ENCODE measurements around the gene FANCL. TPM values are rescaled to one million over a fixed set of nuclear protein-coding genes. Genes with fewer than 3 reads are reported as not detected.
"Not testable (repeated sequence)": the region's sequence is repeated elsewhere in the genome, so short reads cannot be mapped to it uniquely, and the experiment has no call there.

The FANCL gene
- total and polyA plus RNA-seq, 12 donors: 7.4 to 19.2 (median 11.9) TPM

DNA sequence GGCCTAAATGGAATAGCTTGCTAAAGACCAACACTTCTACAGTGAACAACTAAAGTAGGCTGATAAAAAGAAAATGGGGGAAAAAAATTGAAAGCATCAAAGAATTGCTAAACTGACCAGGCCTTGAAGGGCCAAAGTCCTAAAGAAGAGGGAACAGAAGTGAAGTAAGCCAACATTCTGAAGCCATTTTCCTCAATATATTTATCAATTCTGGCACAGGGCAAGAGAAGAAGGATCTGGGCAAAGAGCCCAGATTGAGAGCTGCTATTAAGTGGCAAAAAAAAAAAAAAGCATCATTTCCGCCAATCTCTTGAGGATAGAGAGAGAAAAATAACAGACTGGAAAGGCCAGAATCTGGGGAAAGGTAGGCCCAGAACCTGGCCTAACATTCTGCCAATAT is 25.7 kb downstream of the FANCL start:
- H3K4me1 ChIP-seq: peaks cover 0 to 12% (median 0%) of the 10 kb centered on the region in 9 donors
- intact Hi-C loops (cut with DNase I): no loop called here
- H3K27ac ChIP-seq: no peak overlapping the region
- H3K4me3 ChIP-seq: no peak overlapping the region
- peaks cover 0 to 33% (median 8%) of the 10 kb centered on the region in 9 donors for H3K36me3 ChIP-seq
- 26 to 29% methylated on average over 1 of the region's 1 CpG for WGBS, 2 donors
- no peaks in the 10 kb centered on the region for H3K27me3 ChIP-seq
- DNase-seq: no peak
- TF ChIP-seq, protein P1, sequence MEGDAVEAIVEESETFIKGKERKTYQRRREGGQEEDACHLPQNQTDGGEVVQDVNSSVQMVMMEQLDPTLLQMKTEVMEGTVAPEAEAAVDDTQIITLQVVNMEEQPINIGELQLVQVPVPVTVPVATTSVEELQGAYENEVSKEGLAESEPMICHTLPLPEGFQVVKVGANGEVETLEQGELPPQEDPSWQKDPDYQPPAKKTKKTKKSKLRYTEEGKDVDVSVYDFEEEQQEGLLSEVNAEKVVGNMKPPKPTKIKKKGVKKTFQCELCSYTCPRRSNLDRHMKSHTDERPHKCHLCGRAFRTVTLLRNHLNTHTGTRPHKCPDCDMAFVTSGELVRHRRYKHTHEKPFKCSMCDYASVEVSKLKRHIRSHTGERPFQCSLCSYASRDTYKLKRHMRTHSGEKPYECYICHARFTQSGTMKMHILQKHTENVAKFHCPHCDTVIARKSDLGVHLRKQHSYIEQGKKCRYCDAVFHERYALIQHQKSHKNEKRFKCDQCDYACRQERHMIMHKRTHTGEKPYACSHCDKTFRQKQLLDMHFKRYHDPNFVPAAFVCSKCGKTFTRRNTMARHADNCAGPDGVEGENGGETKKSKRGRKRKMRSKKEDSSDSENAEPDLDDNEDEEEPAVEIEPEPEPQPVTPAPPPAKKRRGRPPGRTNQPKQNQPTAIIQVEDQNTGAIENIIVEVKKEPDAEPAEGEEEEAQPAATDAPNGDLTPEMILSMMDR (IDR thresholded peaks at IDR 0.05): no peak
- ATAC-seq: no peak
- peaks cover 0 to 9% (median 0%) of the 10 kb centered on the region in 11 donors for H3K9me3 ChIP-seq

DNA sequence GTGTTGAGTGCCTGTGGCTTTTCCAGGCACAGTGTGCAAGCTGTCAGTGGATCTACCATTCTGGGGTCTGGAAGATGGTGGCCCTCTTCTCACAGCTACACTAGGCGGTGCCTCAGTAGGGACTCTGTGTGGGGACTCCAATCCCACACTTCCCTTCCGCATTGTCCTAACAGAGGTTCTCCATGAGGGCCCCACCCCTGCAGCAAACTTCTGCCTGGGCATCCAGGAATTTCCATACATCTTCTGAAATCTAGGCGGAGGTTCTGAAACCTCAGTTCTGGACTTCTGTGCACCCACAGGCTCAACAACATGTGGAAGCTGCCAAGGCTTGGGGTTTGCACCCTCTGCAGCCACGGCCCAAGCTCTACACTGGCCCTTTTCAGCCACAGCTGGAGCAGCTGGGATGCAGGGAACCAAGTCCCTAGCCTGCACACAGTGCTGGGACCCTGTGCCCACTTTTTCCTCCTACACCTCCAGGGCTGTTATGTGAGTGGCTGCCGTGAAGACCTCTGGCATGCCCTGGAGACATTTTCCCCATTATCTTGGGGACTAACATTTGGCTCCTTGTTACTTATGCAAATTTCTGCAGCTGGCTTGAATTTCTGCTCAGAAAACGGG is 30.1 kb downstream of the FANCL start:
- DNase-seq; H3K4me3 ChIP-seq; ATAC-seq; H3K27me3 ChIP-seq; H3K27ac ChIP-seq; intact Hi-C loops (cut with DNase I); H3K9me3 ChIP-seq: not testable (repeated sequence)
- peaks cover 0 to 10% (median 0%) of the 10 kb centered on the region in 9 donors for H3K4me1 ChIP-seq
- 98 to 99% methylated on average over 6 of the region's 6 CpGs for WGBS, 2 donors
- H3K36me3 ChIP-seq: peaks cover 0 to 24% (median 8%) of the 10 kb centered on the region in 9 donors

DNA sequence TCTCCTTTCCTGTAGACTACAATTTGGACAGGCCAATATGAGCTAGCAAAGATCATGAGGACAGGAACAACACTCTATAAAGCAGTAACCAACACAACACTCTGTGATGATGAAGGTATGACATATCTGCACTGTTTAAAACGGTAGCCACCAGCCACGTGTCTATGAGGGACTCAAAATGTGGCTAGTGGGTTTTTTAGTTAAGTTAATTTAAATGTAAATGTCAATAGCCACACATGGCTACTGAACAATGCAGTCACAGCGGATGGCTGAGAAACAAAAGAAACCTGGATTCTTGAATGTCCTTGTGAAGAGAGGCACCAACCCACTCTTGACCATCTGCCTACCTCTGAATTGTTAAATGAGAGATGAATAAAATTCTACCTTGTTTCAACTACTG is 33.9 kb downstream of the FANCL start:
- no peak overlapping the region for H3K27ac ChIP-seq
- H3K36me3 ChIP-seq: peaks cover 0 to 29% (median 0%) of the 10 kb centered on the region in 9 donors
- TF ChIP-seq, protein P1 (IDR thresholded peaks at IDR 0.05): no peak
- no peak overlapping the region for H3K4me3 ChIP-seq
- ATAC-seq: no peak
- 80 to 90% methylated on average over 3 of the region's 3 CpGs for WGBS, 2 donors
- H3K9me3 ChIP-seq: peaks cover 0 to 9% (median 0%) of the 10 kb centered on the region in 11 donors
- H3K4me1 ChIP-seq: no peaks in the 10 kb centered on the region
- intact Hi-C loops (cut with DNase I): loop anchor here in 1 of 10 donors (5.0 kb wide), 1 partner anchor 430 kb away; no protein-coding TSS in a partner anchor
- no peaks in the 10 kb centered on the region for H3K27me3 ChIP-seq
- no peak for DNase-seq

DNA sequence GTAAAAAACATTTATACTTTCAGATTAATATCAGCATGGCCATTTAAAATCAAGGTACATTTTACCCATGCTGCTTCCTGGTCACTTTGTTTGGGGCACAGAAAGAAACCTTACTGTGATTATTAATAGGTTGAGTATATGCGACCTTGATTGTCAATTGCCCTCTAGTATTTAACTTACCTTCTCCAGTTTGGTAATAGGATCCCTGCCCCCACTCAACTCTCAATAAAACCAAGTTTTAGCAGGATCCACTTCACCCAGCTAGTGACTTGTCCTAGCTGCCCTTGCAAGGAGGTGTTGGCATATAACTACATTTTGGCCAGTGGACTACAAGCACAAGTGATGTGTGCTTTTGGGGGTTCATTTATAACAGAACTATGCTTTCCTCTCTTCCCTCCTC is 34.3 kb downstream of the FANCL start:
- DNase-seq (no peak), ATAC-seq (no peak)
- Histone ChIP-seq H3K4me1 (no peaks in the 10 kb centered on the region), H3K9me3 (peaks cover 0 to 9% (median 0%) of the 10 kb centered on the region in 11 donors), H3K27ac (no peak overlapping the region), H3K36me3 (peaks cover 0 to 29% (median 0%) of the 10 kb centered on the region in 9 donors), H3K4me3 (no peak overlapping the region), H3K27me3 (no peaks in the 10 kb centered on the region)
- 95 to 100% methylated on average over 1 of the region's 1 CpG for WGBS, 2 donors
- TF ChIP-seq, protein P1 (IDR thresholded peaks at IDR 0.05): no peak
- intact Hi-C loops (cut with DNase I): loop anchor here in 1 of 10 donors (5.0 kb wide), 1 partner anchor 429 kb away; no protein-coding TSS in a partner anchor
